HTR-8/SVneo (cell line): Measurements from ENCODE around the gene SFSWAP.
"Not testable (repeated sequence)": the region's sequence is repeated elsewhere in the genome, so short reads cannot be mapped to it uniquely, and the experiment has no call there.

Experiments used
- DNase-seq: peaks from one replicate; pipeline ENCODE4 v3.0.0; 2011; ENCODE audit warnings: low spot score, mixed read lengths; ENCODE audit not compliant: insufficient read length
- FAIRE-seq: peaks from 2 replicates; lab custom pipeline; 2011; peaks lifted over from hg19 to GRCh38; lab: Jason Lieb, UNC

Gene SFSWAP

DNA sequence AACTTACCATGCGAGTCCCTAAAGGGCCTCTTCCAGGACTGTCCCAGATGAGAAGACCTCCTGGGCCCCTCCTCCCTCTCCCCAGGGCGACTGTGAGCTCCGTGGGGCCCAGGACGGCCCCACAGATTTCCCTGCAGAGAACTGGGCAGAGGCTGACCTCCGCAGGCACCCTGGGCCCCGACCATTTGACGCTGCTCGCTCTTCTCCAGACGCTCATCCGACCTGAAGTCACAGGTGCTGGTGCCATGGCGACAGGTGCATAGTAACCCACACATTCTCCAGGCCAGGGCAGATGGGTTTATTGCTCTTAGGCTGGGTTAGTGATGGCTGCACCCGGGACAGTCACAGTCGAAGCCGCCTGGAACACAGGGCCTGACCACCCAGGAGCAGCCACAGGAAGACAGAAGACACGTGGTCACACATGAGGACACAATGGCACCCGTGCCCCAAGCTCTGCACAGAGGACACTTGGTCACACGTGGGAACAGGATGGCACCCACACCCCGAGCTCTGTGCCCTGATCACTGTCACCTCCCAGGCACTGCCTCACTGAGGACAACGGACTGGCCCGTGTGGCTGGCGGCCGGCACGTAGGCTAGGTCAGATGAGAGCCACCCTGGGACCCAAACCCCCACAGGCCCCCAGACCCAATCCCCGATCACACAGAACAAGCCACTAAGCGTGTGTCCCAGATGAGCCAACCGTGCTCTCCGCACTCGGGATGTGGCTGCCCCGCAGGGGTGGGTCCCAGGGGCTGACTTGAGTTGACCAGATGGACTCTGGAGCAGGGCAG lies 32.3 kb upstream of the SFSWAP start:
- not testable (repeated sequence) for FAIRE-seq, DNase-seq

DNA sequence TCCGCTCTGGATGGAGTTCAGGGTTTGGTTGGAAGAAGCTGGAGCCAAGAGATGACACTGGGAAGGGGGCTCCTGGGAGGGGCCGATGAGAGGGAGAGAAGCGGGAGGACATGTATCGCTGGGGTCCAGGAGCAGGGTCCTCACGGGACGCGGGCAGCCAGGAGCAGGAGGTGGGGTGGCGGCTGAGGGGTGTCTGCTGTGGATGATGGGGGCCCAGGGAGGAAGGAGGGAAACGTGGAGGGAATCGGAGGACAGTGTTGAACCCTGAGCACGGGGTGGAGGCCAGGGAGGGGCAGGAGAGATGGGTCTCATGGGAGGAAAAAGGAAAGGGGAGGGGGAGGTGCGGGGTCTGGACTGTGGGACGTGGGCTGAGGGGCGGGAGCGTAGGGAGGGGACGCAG lies 31.7 kb upstream of the SFSWAP start:
- not testable (repeated sequence) for FAIRE-seq

DNA sequence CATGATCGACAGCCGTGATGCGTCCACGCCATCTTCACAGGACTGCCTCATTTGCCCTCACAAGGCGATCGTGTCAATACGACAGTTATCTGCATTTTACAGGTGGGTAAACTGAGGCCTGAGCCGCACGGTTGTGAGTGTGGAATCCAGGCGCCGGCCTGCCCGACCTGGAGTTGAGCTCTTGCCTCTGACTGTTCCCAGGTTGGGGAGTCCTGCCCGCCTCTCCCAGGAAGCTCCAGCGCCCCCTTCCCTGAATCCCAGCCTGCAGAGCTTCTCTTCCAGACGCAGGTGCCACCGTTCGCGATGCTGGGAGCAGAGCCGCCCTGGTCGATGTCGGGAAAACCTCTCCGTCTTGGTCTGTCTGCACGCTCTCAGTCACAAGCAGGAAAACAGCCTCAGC lies 31.1 kb upstream of the SFSWAP start:
- not testable (repeated sequence) for FAIRE-seq, DNase-seq

More for the DNA sequence above, 31.7 kb upstream of the SFSWAP start:
- not testable (repeated sequence) for DNase-seq

DNA sequence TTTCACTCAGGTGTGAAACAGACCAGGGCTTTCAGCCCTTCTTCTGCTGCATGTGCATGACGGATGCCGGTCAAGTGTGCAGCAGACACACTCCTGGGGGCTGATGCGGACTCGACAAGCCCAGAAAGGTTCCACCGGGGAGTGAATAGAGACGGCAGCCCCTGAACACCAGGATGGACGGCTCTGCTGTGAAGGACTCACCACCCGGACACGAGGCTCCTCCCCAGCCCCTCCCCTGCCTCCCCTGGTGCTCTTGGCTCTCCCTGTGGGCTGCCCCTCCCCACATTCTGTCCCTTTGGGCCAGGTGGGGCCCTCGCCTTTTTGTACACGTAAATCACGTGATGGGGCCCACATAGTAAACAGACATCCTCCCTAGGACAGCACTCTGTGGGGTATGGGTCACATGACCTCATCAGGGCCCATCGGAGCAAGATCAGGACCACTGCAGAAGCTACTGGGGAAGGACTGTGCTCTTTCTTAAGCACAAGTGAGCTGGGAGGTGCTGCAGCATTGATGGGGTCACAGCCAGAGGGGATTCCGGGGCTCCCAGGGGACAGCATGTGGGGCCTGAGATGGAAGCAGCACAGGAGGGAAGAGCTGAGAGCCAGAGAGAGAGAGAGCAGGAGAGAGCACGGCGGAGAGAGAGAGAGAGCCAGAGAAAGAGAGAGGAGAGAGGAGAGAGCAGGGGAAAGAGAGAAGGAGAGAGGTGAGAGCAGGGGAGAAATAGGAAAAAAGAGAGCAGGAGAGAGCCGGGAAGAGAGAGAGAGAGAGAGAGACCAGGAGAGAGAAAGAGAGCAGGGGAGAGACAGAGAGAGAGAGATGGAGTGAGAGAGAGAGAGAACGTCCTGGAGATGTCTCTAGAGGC lies 30.3 kb upstream of the SFSWAP start:
- not testable (repeated sequence) for FAIRE-seq, DNase-seq

DNA sequence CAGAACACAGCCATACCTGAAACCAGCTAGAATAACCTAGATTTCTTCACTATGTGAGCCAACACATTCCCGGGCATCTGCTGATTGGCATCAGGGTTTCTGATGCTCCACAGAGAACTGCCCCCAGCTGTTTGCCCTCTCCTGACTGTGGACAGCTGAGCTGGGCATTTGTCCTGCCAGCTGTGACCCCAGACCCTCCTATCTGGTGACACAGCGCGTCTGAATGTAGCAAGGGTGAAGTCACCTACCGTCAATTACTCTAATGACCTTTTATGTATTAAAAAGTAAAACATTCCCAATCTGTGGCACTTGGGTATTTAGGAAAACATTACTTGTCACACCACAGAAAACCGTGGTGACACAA lies 29.7 kb upstream of the SFSWAP start:
- no peak for FAIRE-seq
- DNase-seq = no peak

DNA sequence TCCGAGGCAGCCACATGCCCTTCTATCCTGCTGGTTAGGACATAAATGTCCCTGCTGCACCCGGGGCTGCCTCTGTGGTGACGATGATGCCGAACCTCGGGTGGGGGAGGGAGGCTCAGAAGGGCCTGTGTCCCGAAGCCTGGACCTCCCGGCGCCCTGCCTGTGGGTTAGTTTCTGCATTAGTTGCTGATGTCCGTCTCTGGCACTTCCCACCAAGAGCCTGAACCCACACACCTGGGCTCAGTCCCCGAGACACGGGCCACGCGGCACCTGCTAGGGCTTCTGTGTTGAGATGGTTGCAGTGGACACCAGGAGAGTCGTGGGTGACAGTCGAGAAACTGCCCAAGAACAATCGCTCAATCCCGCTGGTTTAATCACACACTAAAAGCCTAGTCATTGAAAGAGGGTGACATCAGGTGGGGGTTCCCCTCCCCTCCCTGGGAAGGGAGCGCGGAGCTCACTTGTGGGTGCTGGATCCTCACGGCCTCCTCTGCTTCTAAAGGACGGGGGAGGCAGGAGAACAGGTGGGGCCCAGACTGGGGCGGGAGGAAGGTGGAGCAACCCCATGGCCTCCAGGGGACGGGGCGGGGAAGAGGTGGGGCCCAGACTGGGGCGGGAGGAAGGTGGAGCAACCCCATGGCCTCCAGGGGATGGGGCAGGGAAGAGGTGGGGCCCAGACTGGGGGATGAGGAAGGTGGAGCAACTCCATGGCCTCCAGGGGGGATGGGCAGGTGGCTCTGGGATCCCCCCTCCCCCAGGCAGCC lies 29.0 kb upstream of the SFSWAP start:
- FAIRE-seq, DNase-seq: not testable (repeated sequence)

DNA sequence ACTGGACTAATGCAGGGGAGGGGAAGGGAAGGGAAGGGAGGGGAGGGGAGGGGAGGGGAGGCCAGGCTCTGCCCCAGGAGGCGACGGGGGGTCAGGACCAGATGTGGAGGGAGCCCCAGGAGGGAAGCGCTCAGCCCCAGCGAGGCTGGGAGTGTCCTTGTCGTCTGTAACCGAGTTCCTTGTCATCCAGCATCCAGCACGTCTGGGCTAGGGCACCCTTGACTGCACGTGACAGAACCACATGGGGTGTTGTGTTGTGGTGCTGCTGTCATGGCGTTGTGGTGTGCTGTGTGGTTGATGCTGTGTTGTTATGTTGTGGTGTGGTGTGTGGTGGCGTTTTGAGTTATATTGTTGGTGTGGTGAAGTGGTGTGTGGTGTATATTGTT lies 28.4 kb upstream of the SFSWAP start:
- no peak for DNase-seq
- no peak for FAIRE-seq

DNA sequence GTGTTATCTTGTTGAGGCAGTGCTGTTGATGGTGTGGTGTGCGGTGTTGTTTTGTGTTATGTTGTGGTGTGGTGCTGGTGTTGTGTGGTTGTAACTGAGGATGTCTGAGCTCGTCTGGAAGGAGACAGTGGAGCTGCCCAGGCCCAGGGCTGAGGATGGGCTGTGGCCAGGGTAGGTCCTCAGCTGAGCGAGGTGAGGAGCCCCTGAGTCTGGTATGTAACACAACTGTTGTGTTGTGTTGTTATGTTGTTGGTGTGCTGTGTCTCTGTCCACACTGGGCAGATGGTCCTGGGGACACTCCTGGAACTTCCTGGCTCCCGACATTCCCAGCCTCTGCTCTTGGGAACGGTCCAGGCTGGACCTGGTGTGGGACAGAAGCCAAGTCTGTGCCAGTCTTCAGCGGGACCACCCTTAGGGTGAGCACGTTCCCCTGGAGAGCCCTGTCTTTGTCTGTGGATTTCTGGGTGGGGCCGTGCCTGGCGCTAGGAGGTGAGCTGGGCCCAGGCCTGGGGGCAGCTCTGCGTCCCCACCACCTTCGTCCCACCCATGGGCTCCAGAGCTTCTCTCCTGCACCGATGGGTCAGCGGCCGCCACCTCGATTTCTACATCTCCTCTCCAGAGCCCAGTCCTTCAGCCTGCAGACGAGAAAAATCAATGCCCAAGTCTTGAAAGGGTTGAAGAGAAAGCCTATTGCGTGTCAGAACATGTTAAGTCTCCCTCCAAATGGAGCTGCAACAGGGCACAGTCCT lies 27.4 kb upstream of the SFSWAP start:
- DNase-seq (no peak), FAIRE-seq (no peak)

DNA sequence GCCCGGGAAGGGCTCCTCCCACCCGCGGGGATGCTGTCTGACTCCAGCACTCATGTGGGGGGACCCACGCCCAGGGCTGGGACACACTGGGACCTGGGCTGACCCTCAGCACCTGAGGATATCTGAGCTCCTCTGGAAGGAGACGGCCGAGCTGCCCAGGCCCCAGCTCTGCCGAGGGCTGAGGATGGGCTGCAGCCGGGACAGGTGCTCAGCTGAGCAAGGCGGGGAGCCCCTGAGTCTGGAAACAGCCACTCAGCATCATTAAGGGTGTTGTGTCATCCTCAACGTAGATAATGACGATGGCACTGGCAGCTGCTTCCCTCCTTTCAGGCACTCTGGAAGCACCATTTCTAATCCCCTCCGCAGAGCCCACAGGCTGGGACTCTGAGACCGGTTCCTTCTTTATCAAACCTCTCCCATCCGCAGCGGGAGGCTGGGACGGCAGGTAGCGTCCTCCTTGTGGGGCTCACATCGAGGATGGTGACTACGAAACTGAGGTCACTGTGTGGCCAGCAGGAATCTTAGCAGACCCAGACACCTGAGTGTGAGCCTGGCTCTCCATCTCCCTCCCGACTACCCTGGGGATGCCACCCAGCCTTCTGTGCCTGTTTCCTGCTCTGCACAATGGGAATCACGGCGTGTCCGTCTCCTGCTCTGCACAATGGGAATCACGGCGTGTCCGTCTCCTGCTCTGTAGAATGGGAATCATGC lies 26.7 kb upstream of the SFSWAP start:
- no peak for FAIRE-seq
- DNase-seq = no peak

DNA sequence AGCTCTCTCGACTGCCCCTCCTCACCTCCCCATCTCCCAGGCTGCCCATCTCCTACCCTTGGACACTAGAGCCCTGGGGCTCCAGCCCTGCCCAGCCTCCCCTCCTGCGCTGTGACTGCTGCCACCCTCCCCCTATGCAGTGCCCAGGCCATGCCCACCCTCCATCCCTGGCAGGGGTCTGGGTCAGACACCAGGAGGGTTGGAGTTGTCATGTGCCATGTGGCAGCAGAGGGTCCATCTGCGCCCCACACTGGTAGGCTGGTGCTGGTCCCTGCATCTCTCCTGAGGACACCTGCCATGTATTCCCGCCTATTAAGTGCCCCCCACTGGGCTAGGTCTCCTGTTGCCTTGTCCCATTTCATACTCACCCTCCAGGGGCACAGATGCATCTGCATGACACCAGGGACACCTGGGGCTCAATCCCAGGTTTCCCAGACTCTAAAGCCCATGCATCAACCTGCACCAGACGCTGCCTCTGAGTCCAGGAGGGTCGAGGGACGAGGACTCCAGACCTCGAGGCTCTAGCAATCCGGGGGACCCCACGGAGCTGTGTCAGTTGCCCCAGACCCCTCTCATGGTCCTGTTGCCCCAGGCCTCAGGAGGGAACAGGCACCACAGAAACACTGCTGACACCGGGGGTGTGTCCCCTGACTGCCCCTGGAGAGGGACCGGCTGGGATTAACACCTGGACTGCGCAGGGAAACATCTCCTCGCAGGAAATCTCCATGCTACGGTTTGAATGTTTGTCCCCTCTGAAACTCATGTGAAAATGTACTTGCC lies 23.4 kb upstream of the SFSWAP start:
- FAIRE-seq (no peak), DNase-seq (no peak)

DNA sequence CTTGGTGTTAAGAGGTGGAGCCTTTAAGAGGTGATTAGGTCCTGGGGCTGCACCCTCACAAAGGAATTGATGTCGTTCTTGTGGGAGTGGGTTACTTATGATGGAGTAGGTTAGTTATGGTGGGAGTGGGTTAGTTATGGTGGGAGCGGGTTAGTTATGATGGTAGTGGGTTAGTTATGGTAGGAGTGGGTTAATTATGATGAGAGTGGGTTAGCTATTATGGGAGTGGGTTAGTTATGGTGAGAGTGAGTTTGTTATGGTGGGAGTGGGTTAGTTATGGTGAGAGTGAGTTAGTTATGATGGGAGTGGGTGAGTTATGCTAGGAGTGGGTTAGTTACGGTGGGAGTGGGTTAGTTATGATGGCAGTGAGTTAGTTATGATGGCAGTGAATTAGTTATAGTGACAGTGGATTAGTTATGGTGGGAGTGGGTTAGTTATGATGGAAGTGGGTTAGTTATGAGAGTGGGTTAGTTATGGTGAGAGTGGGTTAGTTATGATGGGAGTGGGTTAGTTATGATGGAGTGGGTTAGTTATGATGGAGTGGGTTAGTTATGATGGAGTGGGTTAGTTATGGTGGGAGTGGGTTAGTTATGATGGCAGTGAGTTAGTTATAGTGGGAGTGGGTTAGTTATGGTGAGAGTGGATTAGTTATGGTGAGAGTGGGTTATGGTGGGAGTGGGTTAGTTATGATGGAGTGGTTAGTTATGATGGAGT lies 22.6 kb upstream of the SFSWAP start:
- DNase-seq = no peak
- FAIRE-seq = peak; percentile 54

DNA sequence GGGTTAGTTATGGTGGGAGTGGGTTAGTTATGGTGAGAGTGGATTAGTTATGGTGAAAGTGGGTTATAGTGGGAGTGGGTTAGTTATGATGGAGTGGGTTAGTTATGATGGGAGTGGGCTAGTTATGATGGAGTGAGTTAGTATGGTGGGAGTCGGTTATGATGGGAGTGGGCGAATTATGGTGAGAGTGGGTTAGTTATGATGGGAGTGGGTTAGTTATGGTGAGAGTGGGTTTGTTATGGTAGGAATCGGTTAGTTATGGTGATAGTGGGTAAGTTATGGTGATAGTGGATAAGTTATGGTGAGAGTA lies 22.1 kb upstream of the SFSWAP start:
- DNase-seq = no peak
- FAIRE-seq = no peak

DNA sequence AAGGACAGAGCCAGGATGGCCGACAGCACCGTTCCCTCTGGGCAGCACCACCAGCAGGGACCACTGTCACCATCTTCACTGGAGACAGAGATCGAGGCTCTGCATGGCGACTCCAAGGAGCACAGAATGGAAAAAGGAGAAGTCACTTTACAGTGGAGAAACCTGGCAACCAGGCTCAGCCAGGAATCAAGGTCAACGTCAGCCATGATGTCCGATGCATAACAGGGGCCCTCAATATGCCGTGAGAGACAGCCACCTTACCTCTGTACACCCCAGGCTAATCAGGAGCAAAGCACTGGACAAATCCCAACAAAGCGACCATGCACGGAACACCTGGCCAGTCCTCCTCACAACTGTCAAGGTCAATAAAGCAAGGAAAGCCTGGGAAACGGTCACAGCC lies 20.6 kb upstream of the SFSWAP start:
- DNase-seq = no peak
- FAIRE-seq = no peak

DNA sequence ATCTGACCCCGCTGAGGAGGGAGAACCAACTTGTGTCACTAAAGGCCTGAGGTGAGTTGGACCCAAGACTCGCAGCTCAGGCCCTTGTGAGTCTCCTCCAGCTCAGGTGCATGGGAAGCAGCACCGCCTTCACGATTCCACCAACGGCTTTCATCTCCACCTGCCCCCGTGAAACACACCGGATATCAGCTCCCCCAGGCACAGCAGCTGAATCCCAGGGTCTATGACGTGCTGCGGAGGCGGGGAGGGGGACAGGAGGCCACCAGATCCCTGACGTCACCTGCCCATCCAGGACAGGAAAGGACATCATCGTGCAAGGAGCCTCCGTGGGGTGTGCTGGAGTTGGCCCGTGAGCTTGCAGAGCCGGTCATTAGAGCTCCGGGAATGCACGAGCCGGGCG lies 18.5 kb upstream of the SFSWAP start:
- no peak for FAIRE-seq
- no peak for DNase-seq

DNA sequence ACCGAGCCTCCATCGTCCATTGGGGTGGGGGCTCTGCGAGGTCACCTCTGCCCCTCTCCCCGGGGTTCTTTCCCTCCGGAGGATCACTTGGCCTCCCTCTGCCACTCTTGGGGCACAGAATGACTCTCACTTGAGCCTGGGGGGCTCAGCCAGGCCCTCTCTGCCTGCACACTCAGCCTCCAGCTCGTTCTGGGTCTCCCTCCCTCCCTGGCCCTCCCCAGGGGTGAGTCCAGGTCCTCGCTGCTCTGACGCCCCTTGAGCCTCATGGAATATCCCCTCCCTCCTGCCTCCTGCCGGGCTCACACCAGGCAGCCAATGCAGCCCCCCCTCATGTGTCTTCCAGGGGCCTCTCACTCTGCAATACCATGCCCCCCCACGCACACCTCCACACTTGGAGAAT lies 17.7 kb upstream of the SFSWAP start:
- no peak for FAIRE-seq
- DNase-seq = no peak

DNA sequence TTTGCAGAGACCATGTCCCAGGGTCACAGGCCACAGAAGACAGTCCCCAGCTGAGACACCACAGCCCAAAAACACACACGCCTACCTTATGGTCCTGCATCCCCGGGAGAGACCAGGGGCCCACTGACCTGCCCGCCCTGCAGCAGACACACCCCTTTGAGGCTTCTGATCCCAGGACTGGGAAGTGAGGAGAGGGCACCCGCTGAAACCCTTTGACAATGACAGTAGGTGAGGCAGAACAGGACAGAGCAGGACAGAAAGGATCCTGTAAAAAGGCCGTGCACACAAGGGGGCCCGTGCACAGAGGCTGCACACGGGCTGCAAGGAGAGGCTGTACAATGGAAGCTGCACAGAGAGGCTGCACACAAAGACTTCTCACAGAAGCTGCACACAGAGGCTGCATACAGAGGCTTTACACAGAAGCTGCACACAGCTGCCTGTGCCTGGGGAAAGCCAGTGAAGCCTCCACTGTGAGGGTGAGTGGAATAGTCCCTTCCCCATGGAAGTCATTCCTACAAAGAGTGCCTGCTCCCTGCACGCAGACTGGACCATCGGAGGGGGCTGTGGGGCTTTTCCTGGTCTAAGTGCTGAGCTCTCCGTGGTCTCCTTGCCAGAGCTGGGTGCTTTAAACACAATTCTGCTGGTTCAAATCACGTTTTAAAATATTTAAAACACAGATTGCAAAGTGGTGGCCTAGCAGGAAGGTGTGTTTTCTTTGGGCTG lies 16.6 kb upstream of the SFSWAP start:
- FAIRE-seq (no peak), DNase-seq (no peak)

DNA sequence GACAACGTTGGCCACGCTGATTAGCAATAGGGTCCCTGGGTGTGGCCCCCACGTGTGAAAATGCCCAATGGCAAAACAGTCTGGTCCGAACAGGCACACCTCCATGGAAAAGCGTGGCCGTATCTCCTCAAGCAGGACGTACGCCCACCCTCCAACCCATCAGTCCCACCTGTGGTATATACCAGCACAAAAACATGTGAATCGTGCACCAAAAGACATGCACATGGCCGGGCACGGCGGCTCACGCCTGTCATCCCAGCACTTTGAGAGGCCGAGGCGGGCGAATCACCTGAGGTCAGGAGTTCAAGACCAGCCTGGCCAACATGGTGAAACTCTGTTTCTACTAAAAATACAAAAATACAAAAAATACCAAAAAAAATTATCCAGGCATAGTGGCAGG lies 14.9 kb upstream of the SFSWAP start:
- no peak for DNase-seq
- no peak for FAIRE-seq

DNA sequence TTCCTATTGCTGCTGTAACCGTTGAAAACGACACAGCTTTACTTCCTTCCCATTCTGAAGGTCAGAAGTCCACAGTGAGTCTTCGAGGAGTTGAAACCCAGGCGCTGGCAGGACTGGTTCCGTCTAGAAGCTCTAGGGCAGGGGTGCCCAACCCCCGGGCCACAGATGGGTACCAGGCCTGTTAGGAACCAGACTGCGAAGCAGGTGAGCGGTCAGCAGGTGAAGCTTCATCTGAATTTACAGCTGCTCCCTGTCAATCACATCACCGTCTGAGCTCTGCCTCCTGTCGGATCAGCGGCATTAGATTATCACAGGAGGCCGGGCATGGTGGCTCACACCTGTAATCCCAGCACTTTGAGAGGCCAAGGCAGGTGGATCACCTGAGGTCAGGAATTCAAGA lies 12.6 kb upstream of the SFSWAP start:
- FAIRE-seq (no peak), DNase-seq (no peak)
